ENCODE data around the gene NPAS3. TPM values are rescaled to one million over a fixed set of nuclear protein-coding genes. Genes with fewer than 3 reads are reported as not detected.
A peak's percentile ranks its signal among the peaks of the same experiment; 100 is the strongest.

Gene NPAS3
- total RNA-seq, 1 donor from 2014 or later: 0.95 TPM

DNA sequence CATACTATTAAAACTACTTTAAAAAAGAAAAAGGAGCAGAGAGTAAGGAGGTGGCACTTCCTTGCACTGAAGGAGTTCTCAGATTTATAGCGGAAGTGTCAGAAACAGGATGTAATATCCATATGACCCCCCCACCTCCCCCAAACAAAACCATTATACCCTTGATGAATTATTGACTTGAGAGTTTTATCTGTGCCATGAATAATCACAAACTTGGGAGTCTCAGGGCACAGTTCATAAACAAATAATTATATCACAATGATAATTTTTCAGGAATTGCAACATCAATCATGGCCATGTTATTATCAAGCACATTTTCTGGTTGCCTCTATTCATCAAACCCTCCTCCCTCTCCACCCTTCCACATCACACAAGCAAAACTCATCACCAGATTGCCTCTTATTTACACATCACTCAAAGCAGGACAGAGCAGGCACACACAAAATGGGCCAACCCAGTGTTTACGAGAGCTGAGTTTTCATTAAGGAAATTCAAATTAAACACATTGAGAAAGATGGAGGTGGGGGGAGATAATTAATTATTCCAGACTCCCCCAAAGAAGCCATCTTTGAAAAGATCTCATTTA is 870.8 kb downstream of the NPAS3 start:
- no peak overlapping the region for H3K4me3 ChIP-seq
- TF ChIP-seq, protein P1, sequence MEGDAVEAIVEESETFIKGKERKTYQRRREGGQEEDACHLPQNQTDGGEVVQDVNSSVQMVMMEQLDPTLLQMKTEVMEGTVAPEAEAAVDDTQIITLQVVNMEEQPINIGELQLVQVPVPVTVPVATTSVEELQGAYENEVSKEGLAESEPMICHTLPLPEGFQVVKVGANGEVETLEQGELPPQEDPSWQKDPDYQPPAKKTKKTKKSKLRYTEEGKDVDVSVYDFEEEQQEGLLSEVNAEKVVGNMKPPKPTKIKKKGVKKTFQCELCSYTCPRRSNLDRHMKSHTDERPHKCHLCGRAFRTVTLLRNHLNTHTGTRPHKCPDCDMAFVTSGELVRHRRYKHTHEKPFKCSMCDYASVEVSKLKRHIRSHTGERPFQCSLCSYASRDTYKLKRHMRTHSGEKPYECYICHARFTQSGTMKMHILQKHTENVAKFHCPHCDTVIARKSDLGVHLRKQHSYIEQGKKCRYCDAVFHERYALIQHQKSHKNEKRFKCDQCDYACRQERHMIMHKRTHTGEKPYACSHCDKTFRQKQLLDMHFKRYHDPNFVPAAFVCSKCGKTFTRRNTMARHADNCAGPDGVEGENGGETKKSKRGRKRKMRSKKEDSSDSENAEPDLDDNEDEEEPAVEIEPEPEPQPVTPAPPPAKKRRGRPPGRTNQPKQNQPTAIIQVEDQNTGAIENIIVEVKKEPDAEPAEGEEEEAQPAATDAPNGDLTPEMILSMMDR (IDR thresholded peaks at IDR 0.05): no peak
- no peaks in the 10 kb centered on the region for H3K36me3 ChIP-seq
- intact Hi-C loops (cut with DNase I): no loop called here
- no peaks in the 10 kb centered on the region for H3K9me3 ChIP-seq
- ATAC-seq (no peak), DNase-seq (no peak)
- H3K27me3 ChIP-seq (ENCODE audit: low read depth): no peaks in the 10 kb centered on the region
- no peak overlapping the region for H3K27ac ChIP-seq
- no peaks in the 10 kb centered on the region for H3K4me1 ChIP-seq

DNA sequence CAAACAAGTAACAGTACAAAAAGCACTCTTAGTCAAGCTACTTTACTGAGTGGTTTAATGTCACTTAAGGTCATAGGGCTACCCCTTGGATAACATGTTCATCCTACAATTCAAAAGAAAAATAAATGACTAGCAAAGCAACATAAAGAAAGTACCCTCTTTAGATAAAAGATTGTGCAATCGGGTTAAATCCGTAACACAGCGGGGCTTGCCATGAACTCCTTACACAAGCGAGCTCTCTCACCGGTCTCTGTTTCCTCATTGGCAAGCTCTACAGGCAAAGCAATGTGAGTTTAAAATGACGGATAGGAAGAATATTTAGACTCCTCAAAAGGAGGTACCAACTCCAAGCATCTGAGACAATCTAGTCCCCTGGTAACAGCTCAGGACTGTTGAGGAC is 871.6 kb downstream of the NPAS3 start:
- ATAC-seq: peak; percentile 34 to 53

DNA sequence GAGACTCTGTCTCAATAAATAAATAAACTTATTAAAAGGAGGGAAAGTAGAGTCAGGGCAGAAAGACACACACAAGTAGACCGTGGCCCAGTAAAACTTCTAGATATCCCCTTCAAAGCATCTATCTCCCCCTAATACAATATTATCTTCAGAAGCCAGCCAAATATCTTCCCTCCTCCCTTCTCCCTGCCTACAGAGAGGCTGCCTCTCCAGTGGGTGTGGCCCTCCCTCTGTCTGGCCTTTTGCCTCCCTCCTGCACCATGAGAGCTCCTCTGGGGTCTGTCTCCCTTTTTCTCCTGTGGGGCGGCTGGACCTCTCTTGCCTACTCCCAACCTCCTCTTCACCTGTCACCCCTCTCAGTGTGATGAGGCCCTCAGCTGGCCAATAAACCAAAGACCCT is 873.0 kb downstream of the NPAS3 start:
- ATAC-seq (no peak), DNase-seq (no peak)
- Histone ChIP-seq H3K27me3 (ENCODE audit: low read depth) (no peaks in the 10 kb centered on the region), H3K27ac (no peak overlapping the region), H3K9me3 (no peaks in the 10 kb centered on the region), H3K4me1 (no peaks in the 10 kb centered on the region), H3K4me3 (no peak overlapping the region), H3K36me3 (no peaks in the 10 kb centered on the region)
- TF ChIP-seq, protein P1 (IDR thresholded peaks at IDR 0.05): no peak
- intact Hi-C loops (cut with DNase I): no loop called here

More for the DNA sequence above, 871.6 kb downstream of the NPAS3 start:
- Histone ChIP-seq H3K27ac (no peak overlapping the region), H3K27me3 (ENCODE audit: low read depth) (no peaks in the 10 kb centered on the region), H3K36me3 (no peaks in the 10 kb centered on the region), H3K4me3 (no peak overlapping the region), H3K4me1 (no peaks in the 10 kb centered on the region), H3K9me3 (no peaks in the 10 kb centered on the region)
- intact Hi-C loops (cut with DNase I): no loop called here
- DNase-seq: no peak
- TF ChIP-seq, protein P1 (IDR thresholded peaks at IDR 0.05): no peak

DNA sequence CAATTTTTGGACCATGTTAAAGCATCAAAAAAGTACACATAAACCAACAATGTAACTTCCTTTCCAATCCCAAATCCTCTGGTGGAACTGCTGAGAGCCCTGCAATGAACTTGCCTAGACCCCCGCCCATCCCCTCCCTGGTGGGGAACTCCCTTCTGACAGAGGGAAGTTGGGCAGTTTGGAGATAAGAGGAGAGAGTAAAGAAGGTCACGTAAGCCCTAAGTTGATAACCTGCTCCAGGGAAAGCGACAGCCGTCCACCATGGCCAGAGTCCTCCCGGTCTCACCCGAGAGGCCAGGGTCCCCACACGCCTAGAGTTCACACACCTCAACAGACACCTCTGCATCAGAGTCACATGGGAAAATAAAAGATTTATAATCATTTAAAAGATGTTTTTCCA is 873.5 kb downstream of the NPAS3 start:
- Histone ChIP-seq H3K4me1 (no peaks in the 10 kb centered on the region), H3K27ac (no peak overlapping the region), H3K9me3 (no peaks in the 10 kb centered on the region), H3K27me3 (ENCODE audit: low read depth) (no peaks in the 10 kb centered on the region), H3K4me3 (no peak overlapping the region), H3K36me3 (no peaks in the 10 kb centered on the region)
- no peak for DNase-seq
- intact Hi-C loops (cut with DNase I): no loop called here
- ATAC-seq: no peak
- TF ChIP-seq, protein P1 (IDR thresholded peaks at IDR 0.05): no peak

DNA sequence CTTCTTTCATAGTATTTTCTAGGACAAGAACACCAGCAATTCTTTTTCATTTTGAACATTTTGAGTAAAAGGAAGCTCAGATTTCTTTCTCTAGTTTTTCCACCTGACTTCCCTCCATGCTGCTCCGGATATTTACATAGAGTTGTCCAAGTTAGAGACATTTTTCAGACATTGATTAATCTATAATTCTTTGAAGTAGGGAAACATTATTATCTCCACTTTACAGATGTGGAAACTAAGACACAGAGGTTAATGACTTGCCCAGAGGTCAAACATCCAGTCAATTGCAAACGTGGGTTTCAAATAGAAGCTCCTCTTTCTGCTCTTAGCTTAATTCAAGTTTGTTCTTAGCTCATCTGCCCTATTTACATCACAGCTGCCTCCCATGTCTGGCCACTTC is 873.9 kb downstream of the NPAS3 start:
- Histone ChIP-seq H3K9me3 (no peaks in the 10 kb centered on the region), H3K4me3 (no peak overlapping the region), H3K27me3 (ENCODE audit: low read depth) (no peaks in the 10 kb centered on the region), H3K36me3 (no peaks in the 10 kb centered on the region), H3K27ac (no peak overlapping the region), H3K4me1 (no peaks in the 10 kb centered on the region)
- TF ChIP-seq, protein P1 (IDR thresholded peaks at IDR 0.05): no peak
- ATAC-seq (no peak), DNase-seq (no peak)
- intact Hi-C loops (cut with DNase I): no loop called here
